NCI-H1930 (cell line): ENCODE measurements around the gene SLC2A13.
"Not testable (repeated sequence)": the region's sequence is repeated elsewhere in the genome, so short reads cannot be mapped to it uniquely, and the experiment has no call there.

Experiments used
- DNase-seq, 2 experiments: peaks; one replicate each; lab custom pipeline; 2025; lab: John Stamatoyannopoulos, UW

SLC2A13 gene

GRCh38 chr12:39752482-39753137 lies 353.3 kb downstream of the SLC2A13 start:
- DNase-seq, result no peak

DNA sequence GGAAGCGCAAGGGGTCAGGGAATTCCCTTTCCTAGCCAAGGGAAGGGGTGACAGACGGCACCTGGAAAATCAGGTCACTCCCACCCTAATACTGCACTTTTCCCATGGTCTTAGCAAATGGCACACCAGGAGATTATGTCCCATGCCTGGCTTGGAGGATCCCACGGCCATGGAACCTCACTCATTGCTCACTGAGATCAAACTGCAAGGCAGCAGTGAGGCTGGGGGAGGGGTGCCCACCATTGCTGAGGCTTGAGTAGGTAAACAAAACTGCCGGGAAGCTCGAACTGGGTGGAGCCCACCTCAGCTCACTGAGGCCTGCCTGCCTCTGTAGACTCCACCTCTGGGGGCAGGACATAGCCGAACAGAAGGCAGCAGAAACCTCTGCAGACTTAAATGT lies 359.7 kb downstream of the SLC2A13 start:
- not testable (repeated sequence) for DNase-seq

GRCh38 chr12:39743655-39744054 lies 362.2 kb downstream of the SLC2A13 start:
- DNase-seq, result no peak

GRCh38 chr12:39736406-39736805 lies 369.5 kb downstream of the SLC2A13 start:
- no peak for DNase-seq

GRCh38 chr12:39723831-39724230 lies 382.1 kb downstream of the SLC2A13 start:
- no peak for DNase-seq

DNA sequence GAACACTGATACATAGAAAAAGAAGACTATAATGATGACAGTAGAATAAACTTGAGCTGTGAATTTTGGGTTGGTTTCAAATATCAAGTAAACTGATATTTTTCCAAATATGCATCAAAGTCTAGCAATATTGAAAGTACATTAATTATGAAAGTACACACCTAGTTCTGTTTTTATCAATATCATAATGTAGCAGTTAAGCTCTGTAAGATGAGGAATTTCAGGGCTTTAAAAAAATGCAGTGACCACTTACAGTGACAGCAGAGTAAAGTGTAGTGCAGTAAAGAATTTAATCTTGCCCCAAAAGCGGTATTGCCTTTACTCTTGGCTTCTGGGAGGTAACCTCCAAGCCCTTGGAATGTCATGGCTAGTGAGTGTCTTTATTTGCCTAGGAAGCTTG lies 383.4 kb downstream of the SLC2A13 start:
- DNase-seq, result no peak

- DNase-seq, result no peak
Observed at GRCh38 chr12:39713552-39713951, 392.3 kb downstream of the SLC2A13 start.

GRCh38 chr12:39712334-39712733 lies 393.5 kb downstream of the SLC2A13 start:
- DNase-seq, result no peak
